ENCODE data around the gene NISCH. TPM values are rescaled to one million over a fixed set of nuclear protein-coding genes. Genes with fewer than 3 reads are reported as not detected.

Gene NISCH
- polyA plus RNA-seq, 1 donor (not counting 4 experiments of a cell fraction or from before 2014, with no cell fraction given), result 48.1 TPM

DNA sequence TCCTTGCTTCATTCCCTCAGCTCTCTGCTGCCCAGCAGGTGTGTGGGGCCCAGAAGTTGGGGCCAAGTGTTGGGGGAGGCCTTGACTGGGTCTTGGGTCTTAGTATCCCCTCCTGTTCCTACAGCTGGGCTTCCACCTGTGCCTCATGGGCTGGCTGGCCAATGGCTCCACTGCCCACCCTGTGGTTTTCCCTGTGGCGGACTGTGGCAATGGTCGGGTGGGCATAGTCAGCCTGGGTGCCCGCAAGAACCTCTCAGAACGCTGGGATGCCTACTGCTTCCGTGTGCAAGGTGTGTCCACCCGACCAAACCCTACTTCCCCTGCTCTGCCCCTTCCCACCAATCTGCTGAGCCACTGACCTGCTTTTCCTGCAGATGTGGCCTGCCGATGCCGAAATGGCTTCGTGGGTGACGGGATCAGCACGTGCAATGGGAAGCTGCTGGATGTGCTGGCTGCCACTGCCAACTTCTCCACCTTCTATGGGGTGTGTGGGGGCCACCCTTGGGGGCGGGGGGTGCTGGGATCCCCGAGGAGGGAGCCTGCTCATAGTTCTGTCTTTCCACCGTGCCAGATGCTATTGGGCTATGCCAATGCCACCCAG lies 67.3 kb downstream of the NISCH start:
- peaks cover 3% of the 10 kb centered on the region for H3K9me1 ChIP-seq (ENCODE audit: control insufficient read depth, extremely low read depth, insufficient read depth, low read length)
- no peak overlapping the region for H3K4me2 ChIP-seq (ENCODE audit: control insufficient read depth, extremely low read depth, insufficient read depth, low read depth, low read length)
- H3K27me3 ChIP-seq (ENCODE audit: control insufficient read depth, extremely low read depth, insufficient read depth, low read length), result peaks cover 3% of the 10 kb centered on the region
- H3K27ac ChIP-seq (ENCODE audit: control insufficient read depth, insufficient read depth, low read length), result no peak overlapping the region
- peaks cover 20% of the 10 kb centered on the region for H3K4me1 ChIP-seq (ENCODE audit: control insufficient read depth, extremely low read depth, insufficient read depth, low read length)
- peaks cover 3% of the 10 kb centered on the region for H4K20me1 ChIP-seq (ENCODE audit: control insufficient read depth, extremely low read depth, insufficient read depth, low read length)
- no peaks in the 10 kb centered on the region for H3K79me2 ChIP-seq (ENCODE audit: control insufficient read depth, insufficient read depth, low read length)
- H3K4me3 ChIP-seq (ENCODE audit: control insufficient read depth in 2 of 3, extremely low read depth in 1 of 3, insufficient read depth in 2 of 3, low read depth in 1 of 3, low read length in 3 of 3), result no peak overlapping the region
- peaks cover 6 to 7% of the 10 kb centered on the region in 2 experiments for H3K36me3 ChIP-seq (ENCODE audit: control insufficient read depth in 2 of 2, extremely low read depth in 1 of 2, insufficient read depth in 2 of 2, low read length in 2 of 2)
- H3K9ac ChIP-seq (ENCODE audit: control insufficient read depth, extremely low read depth, insufficient read depth, low read length), result no peak overlapping the region
- no peaks in the 10 kb centered on the region for H3K9me3 ChIP-seq (ENCODE audit: control insufficient read depth, low read depth, low read length)
- dilution Hi-C loops (cut with MboI; ENCODE audit: extremely low pct_ligation_motif_present, low sequenced_read_pairs), result no loop called here
- no peak for FAIRE-seq
- DNase-seq (ENCODE audit: low read depth, low spot score), result no peak
- no peak overlapping the region for H2AFZ ChIP-seq (ENCODE audit: control insufficient read depth, low read length)
- TF ChIP-seq, protein P1, sequence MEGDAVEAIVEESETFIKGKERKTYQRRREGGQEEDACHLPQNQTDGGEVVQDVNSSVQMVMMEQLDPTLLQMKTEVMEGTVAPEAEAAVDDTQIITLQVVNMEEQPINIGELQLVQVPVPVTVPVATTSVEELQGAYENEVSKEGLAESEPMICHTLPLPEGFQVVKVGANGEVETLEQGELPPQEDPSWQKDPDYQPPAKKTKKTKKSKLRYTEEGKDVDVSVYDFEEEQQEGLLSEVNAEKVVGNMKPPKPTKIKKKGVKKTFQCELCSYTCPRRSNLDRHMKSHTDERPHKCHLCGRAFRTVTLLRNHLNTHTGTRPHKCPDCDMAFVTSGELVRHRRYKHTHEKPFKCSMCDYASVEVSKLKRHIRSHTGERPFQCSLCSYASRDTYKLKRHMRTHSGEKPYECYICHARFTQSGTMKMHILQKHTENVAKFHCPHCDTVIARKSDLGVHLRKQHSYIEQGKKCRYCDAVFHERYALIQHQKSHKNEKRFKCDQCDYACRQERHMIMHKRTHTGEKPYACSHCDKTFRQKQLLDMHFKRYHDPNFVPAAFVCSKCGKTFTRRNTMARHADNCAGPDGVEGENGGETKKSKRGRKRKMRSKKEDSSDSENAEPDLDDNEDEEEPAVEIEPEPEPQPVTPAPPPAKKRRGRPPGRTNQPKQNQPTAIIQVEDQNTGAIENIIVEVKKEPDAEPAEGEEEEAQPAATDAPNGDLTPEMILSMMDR (optimal IDR thresholded peaks at IDR 0.05 in 1 of 3, IDR thresholded peaks at IDR 0.05 in 1 of 3, conservative IDR thresholded peaks at IDR 0.05 in 1 of 3; ENCODE audit: extremely low read depth in 1 of 3, insufficient read depth in 2 of 3, low read length in 3 of 3), result no peak
- TF ChIP-seq EZH2 (IDR thresholded peaks at IDR 0.05; ENCODE audit: low read length), result no peak

DNA sequence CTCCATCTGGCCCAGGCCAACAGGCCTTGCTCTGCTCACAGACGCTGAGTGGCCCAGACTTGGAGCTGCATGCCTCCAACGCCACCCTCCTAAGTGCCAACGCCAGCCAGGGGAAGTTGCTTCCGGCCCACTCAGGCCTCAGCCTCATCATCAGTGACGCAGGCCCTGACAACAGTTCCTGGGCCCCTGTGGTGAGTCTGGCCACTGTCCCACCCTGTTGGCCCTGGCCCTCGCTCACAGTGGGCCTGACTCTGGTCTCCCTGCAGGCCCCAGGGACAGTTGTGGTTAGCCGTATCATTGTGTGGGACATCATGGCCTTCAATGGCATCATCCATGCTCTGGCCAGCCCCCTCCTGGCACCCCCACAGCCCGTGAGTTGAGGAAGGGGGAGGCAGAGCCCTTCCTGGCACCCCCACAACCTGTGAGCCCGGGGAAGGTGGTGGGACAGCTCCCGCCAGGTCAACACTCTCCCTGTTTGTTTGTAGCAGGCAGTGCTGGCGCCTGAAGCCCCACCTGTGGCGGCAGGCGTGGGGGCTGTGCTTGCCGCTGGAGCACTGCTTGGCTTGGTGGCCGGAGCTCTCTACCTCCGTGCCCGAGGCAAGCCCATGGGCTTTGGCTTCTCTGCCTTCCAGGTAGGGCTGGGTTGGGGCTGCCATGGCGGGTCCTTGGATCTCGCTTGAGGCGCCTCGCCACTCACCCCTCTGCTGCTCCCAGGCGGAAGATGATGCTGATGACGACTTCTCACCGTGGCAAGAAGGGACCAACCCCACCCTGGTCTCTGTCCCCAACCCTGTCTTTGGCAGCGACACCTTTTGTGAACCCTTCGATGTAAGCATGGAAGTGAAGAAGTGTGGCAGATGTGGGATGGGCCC lies 68.2 kb downstream of the NISCH start:
- DNase-seq (ENCODE audit: low read depth, low spot score) (no peak), FAIRE-seq (no peak)
- peaks cover 3% of the 10 kb centered on the region for H4K20me1 ChIP-seq (ENCODE audit: control insufficient read depth, extremely low read depth, insufficient read depth, low read length)
- H3K4me3 ChIP-seq (ENCODE audit: control insufficient read depth in 2 of 3, extremely low read depth in 1 of 3, insufficient read depth in 2 of 3, low read depth in 1 of 3, low read length in 3 of 3), result no peak overlapping the region
- dilution Hi-C loops (cut with MboI; ENCODE audit: extremely low pct_ligation_motif_present, low sequenced_read_pairs), result no loop called here
- H3K36me3 ChIP-seq (ENCODE audit: control insufficient read depth in 2 of 2, extremely low read depth in 1 of 2, insufficient read depth in 2 of 2, low read length in 2 of 2), result peaks cover 12% of the 10 kb centered on the region in 2 experiments
- no peak overlapping the region for H3K9ac ChIP-seq (ENCODE audit: control insufficient read depth, extremely low read depth, insufficient read depth, low read length)
- H3K9me1 ChIP-seq (ENCODE audit: control insufficient read depth, extremely low read depth, insufficient read depth, low read length), result peaks cover 3% of the 10 kb centered on the region
- no peak overlapping the region for H2AFZ ChIP-seq (ENCODE audit: control insufficient read depth, low read length)
- no peaks in the 10 kb centered on the region for H3K79me2 ChIP-seq (ENCODE audit: control insufficient read depth, insufficient read depth, low read length)
- H3K4me2 ChIP-seq (ENCODE audit: control insufficient read depth, extremely low read depth, insufficient read depth, low read depth, low read length), result no peak overlapping the region
- no peaks in the 10 kb centered on the region for H3K9me3 ChIP-seq (ENCODE audit: control insufficient read depth, low read depth, low read length)
- no peak overlapping the region for H3K27ac ChIP-seq (ENCODE audit: control insufficient read depth, insufficient read depth, low read length)
- TF ChIP-seq, protein P1 (optimal IDR thresholded peaks at IDR 0.05 in 1 of 3, IDR thresholded peaks at IDR 0.05 in 1 of 3, conservative IDR thresholded peaks at IDR 0.05 in 1 of 3; ENCODE audit: extremely low read depth in 1 of 3, insufficient read depth in 2 of 3, low read length in 3 of 3), result no peak
- no peak for TF ChIP-seq EZH2 (IDR thresholded peaks at IDR 0.05; ENCODE audit: low read length)
- no peaks in the 10 kb centered on the region for H3K27me3 ChIP-seq (ENCODE audit: control insufficient read depth, extremely low read depth, insufficient read depth, low read length)
- H3K4me1 ChIP-seq (ENCODE audit: control insufficient read depth, extremely low read depth, insufficient read depth, low read length), result peaks cover 20% of the 10 kb centered on the region
